ENCODE data around the gene BLTP3B. TPM values are rescaled to one million over a fixed set of nuclear protein-coding genes. Genes with fewer than 3 reads are reported as not detected.

Gene BLTP3B
- total RNA-seq, 1 experiment from 2014 or later: 19.8 TPM

DNA sequence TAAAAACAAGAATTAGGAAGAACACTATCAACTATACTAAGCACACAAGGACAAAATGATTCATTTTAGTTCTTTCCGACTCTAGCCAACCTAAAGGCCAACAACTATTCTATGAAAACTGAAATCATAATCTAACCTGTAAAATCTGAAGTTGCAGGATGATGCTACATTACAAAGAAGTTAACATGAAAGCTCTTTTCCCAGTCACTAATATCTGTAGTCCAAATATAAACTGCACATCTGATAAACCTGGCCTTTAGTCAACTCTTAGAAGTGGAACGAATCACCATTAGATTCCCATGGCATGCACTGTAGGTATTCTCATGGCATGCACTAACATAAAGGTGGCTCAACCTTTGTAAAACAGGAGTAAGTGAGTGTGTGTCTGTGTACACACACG, 41.7 kb downstream of the BLTP3B start:
- Histone ChIP-seq H3K4me1 (replicated peaks; ENCODE audit: insufficient read depth) (no peaks in the 10 kb centered on the region), H2AFZ (no peak overlapping the region), H3K27ac (no peak overlapping the region), H3K36me3 (ENCODE audit: low read depth) (no peaks in the 10 kb centered on the region), H3K27me3 (ENCODE audit: insufficient read depth, low read depth) (no peaks in the 10 kb centered on the region), H4K20me1 (ENCODE audit: insufficient read depth) (peaks cover 4% of the 10 kb centered on the region; the same call in 1 of the 2 replicates), H3F3A (ENCODE audit: insufficient read depth, low read depth) (no peaks in the 10 kb centered on the region), H3K9me2 (ENCODE audit: insufficient read depth) (no peaks in the 10 kb centered on the region), H3K9me3 (ENCODE audit: insufficient read depth, low read depth) (no peaks in the 10 kb centered on the region), H3K79me2 (ENCODE audit: low read depth) (no peaks in the 10 kb centered on the region), H3K4me2 (no peak overlapping the region), H3K4me3 (no peak overlapping the region)
- TF ChIP-seq, protein P1, sequence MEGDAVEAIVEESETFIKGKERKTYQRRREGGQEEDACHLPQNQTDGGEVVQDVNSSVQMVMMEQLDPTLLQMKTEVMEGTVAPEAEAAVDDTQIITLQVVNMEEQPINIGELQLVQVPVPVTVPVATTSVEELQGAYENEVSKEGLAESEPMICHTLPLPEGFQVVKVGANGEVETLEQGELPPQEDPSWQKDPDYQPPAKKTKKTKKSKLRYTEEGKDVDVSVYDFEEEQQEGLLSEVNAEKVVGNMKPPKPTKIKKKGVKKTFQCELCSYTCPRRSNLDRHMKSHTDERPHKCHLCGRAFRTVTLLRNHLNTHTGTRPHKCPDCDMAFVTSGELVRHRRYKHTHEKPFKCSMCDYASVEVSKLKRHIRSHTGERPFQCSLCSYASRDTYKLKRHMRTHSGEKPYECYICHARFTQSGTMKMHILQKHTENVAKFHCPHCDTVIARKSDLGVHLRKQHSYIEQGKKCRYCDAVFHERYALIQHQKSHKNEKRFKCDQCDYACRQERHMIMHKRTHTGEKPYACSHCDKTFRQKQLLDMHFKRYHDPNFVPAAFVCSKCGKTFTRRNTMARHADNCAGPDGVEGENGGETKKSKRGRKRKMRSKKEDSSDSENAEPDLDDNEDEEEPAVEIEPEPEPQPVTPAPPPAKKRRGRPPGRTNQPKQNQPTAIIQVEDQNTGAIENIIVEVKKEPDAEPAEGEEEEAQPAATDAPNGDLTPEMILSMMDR (conservative IDR thresholded peaks at IDR 0.05): no peak
- TF ChIP-seq EZH2 (IDR thresholded peaks at IDR 0.05; ENCODE audit: low read depth): no peak
- POLR2A ChIA-PET (ENCODE audit: unreplicated experiment): no interaction called here
- CTCF ChIA-PET: interaction anchor here (0.6 kb wide), 1 partner anchor 52 kb away, joined by 8 read pairs; no protein-coding TSS in a partner anchor
- BruUV-seq (replicated peaks): no TSS peak
- intact Hi-C loops (cut with micrococcal nuclease; ENCODE audit: unreplicated experiment): no loop called here
- no peak for DNase-seq

Small RNAs within 50 kb of the gene (microRNA-seq; reads per million reads assigned to microRNA genes)
- gene MIR1827 (ENCODE audit: borderline number of aligned reads, borderline replicate concordance): not detected

Other genes starting within 250 kb of the BLTP3B start
- gene ANKS1B, start 157.9 kb downstream of the BLTP3B start, total RNA-seq (2021): not detected in 2 replicates
- gene ACTR6, start 57.9 kb upstream of the BLTP3B start, total RNA-seq (2021): 22.4 and 26.9 TPM in 2 replicates
- gene DEPDC4, start 124.2 kb upstream of the BLTP3B start, total RNA-seq (2021): 1.8 and 2.9 TPM in 2 replicates
- 31.0 and 41.1 TPM in 2 replicates for gene SCYL2, start 124.3 kb upstream of the BLTP3B start, total RNA-seq (2021)
- not detected in 2 replicates for gene SLC17A8, start 214.2 kb upstream of the BLTP3B start, total RNA-seq (2021)